ENCODE data around the gene DCT.
"Not testable (repeated sequence)": the region's sequence is repeated elsewhere in the genome, so short reads cannot be mapped to it uniquely, and the experiment has no call there.

The DCT gene

DNA sequence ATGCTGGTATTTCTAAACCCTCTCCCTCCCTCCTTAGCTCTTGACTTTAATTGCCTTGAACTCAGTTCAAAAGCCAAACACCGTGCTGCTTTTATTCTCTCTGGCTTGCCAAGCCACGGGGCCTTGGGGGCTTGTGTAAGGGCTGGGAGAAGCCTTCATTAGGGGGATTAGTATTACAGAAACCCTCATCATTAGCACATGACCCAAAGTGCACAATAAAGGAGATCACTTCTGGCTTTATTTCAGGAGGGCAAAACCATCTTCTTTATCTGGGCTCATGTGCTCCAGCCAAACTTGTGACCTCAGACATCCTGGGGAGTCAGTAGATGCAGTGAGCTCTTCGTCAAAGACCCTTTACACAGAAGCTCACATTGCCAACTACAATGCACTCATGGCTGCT, at the start of gene DCT:
Gene DCT (minus strand): TSS at position 67 of the 400 bp plus-strand sequence. CDS start 427 bp downstream, outside the sequence.
- no peak within 1 kb of the TSS for H3K4me3 ChIP-seq (ENCODE audit: low read depth, low read length)
- TF ChIP-seq, protein P1, sequence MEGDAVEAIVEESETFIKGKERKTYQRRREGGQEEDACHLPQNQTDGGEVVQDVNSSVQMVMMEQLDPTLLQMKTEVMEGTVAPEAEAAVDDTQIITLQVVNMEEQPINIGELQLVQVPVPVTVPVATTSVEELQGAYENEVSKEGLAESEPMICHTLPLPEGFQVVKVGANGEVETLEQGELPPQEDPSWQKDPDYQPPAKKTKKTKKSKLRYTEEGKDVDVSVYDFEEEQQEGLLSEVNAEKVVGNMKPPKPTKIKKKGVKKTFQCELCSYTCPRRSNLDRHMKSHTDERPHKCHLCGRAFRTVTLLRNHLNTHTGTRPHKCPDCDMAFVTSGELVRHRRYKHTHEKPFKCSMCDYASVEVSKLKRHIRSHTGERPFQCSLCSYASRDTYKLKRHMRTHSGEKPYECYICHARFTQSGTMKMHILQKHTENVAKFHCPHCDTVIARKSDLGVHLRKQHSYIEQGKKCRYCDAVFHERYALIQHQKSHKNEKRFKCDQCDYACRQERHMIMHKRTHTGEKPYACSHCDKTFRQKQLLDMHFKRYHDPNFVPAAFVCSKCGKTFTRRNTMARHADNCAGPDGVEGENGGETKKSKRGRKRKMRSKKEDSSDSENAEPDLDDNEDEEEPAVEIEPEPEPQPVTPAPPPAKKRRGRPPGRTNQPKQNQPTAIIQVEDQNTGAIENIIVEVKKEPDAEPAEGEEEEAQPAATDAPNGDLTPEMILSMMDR (IDR thresholded peaks at IDR 0.05; ENCODE audit: borderline replicate concordance, insufficient read depth, low read depth, low read length), result no peak

DNA sequence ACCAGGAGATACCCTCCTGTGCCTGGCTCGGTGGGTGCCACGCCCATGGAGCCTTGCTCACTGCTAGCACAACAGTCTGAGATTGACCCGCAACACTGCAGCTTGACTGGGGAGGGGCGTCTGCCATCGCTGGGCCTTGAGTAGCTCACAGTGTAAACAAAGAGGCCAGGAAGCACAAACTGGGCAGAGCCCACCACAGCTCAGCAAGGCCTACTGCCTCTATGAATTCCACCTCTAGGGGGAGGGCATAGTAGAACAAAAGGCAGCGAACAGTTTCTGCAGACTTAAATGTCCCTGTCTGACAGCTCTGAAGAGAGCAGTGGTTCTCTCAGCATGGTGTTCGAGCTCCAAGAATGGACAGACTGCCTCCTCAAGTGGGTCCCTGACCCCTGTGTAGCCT, 47.5 kb upstream of the DCT start:
- H3K4me3 ChIP-seq (ENCODE audit: low read depth, low read length), result not testable (repeated sequence)

DNA sequence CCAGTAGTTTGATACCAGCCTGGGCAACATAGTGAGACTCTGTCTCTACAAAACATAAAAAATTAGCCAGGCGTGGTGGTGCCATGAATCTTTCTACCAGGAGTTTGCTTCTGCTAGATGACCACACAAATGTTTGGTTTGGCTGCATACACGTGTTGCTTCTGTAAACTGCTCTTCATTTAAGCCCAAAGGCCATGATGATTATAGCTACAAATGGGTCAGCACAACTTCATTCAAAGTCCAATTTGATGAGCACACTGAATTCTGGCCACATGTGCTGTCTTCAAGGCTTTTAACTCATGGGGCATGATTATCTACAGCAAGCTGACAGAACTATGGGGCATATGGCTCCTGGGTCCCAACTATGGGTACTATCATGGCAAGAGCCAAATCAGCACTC, 46.3 kb upstream of the DCT start:
- TF ChIP-seq, protein P1 (IDR thresholded peaks at IDR 0.05; ENCODE audit: borderline replicate concordance, insufficient read depth, low read depth, low read length), result no peak
- no peak overlapping the region for H3K4me3 ChIP-seq (ENCODE audit: low read depth, low read length)

DNA sequence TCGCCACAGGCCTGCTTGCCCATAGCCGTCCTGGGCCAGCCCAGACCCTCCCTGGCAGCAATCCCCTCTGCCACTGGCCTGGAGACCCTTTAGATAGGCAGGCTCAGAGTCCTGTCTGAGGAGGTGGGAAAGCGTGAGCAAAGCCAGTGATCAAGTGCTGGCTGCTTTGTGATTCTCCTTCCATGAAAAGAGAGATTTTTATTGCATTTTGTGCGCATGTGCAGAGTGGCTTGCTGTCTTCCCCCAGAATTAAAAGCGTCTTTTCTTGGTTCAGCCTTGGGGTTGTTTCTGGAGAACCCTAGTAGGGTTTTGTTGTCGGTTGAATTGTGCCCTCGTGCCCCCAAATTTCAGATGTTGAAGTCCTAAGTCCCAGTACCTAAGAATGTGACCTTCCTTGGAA, 44.9 kb upstream of the DCT start:
- TF ChIP-seq, protein P1 (IDR thresholded peaks at IDR 0.05; ENCODE audit: borderline replicate concordance, insufficient read depth, low read depth, low read length), result no peak
- no peak overlapping the region for H3K4me3 ChIP-seq (ENCODE audit: low read depth, low read length)

DNA sequence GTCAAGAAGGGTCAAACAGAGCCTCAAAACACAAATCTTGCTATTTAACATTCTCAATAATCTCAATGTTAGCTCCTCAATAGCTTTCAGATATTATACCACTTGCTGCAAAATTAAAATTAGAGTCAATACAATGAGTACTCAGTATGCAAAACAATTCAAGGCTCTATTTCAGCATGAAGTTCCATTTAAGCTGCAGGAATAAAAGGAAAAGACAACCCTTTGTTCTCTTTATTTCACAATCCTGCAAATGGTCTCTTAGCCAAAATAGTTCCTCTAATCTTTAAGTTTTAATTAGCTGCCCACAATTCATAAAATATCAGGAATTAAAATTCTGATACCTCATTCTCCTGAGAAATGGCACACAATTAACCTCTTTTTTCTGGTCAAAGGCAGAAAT, 40.5 kb upstream of the DCT start:
- no peak overlapping the region for H3K4me3 ChIP-seq (ENCODE audit: low read depth, low read length)
- TF ChIP-seq, protein P1 (IDR thresholded peaks at IDR 0.05; ENCODE audit: borderline replicate concordance, insufficient read depth, low read depth, low read length), result no peak

DNA sequence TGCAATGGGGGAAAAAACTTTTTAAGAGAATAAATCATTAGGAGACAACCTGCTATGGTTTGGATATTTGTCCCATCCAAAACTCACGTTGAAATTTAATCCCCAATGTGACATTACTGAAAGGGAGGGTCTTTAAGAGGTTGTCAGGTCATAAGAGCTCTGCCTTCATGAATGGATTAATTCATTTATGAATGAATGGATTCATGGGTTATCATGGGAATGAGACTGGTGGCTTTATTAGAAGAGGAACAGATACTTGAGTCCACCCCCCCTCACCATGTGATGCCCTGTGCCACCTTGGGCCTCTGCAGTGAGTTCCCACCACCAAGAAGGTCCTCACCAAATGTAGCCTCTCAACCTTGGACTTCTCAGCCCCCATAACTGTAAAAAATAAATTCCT, 37.0 kb upstream of the DCT start:
- TF ChIP-seq, protein P1 (IDR thresholded peaks at IDR 0.05; ENCODE audit: borderline replicate concordance, insufficient read depth, low read depth, low read length), result no peak
- no peak overlapping the region for H3K4me3 ChIP-seq (ENCODE audit: low read depth, low read length)

DNA sequence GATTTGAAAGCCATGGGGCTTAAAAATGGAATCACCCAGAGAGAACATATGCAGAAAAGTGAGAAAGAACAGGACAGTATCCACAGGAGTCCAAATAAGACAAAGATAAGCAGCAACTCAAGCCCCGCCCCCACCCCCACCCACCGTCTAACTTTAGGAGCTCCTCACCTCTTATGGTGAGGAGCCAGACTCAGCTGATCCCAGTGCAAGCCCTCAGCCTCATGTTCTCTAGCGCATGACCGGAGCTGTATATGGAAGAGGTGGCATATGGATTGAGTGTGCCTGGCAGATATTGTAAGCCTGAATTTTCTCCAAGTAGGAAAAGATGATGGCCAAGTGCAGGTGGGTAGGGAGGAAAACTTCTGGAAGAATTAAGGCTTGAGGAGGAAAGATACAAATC, 36.4 kb upstream of the DCT start:
- no peak overlapping the region for H3K4me3 ChIP-seq (ENCODE audit: low read depth, low read length)
- TF ChIP-seq, protein P1 (IDR thresholded peaks at IDR 0.05; ENCODE audit: borderline replicate concordance, insufficient read depth, low read depth, low read length), result no peak

DNA sequence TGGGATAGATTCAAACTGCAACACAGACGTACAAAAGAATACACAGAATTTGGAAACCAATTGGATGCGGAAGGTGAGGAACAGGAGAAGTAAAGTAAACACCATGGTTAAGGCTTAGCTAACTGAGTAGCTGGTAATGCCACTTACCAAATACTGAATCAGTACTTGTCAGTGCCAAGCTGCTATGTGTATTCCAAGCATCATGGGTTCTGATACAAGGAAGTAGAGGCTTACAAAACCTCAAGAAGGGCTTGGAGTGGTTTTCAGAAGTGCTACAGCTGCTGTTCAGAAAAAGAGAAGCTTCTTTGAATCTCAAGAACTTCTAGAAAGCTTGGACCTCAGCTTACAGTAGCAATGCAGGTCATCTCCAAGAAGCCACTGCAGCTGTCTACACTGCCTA, 35.9 kb upstream of the DCT start:
- no peak overlapping the region for H3K4me3 ChIP-seq (ENCODE audit: low read depth, low read length)
- TF ChIP-seq, protein P1 (IDR thresholded peaks at IDR 0.05; ENCODE audit: borderline replicate concordance, insufficient read depth, low read depth, low read length), result no peak

All from GM12875 (cell line).